Measurements from ENCODE around the gene CHODL. TPM values are rescaled to one million over a fixed set of nuclear protein-coding genes. Genes with fewer than 3 reads are reported as not detected.

Gene CHODL
- total RNA-seq, 1 experiment from 2014 or later, result 3.4 TPM

GRCh38 chr21:18228060-18228739 lies 16.4 kb upstream of the CHODL start:
- Histone ChIP-seq H3K18ac (ENCODE audit: insufficient read length, low read depth, low read length) (no peak overlapping the region), H2BK5ac (ENCODE audit: insufficient read length, low read length) (no peak overlapping the region), H4K91ac (ENCODE audit: insufficient read length, low read depth, low read length) (no peak overlapping the region), H4K20me1 (ENCODE audit: control insufficient read depth, insufficient read depth, insufficient read length) (no peaks in the 10 kb centered on the region), H3K14ac (ENCODE audit: insufficient read depth, low read length) (no peak overlapping the region), H2BK12ac (ENCODE audit: insufficient read length, low read depth, low read length) (no peak overlapping the region), H3K27me3 (ENCODE audit: insufficient read depth, low read length) (no peaks in the 10 kb centered on the region), H3K79me1 (ENCODE audit: insufficient read depth, low read depth, low read length, poor library complexity, severe bottlenecking) (no peaks in the 10 kb centered on the region), H3K4ac (ENCODE audit: low read depth, low read length) (no peak overlapping the region), H3K23ac (ENCODE audit: insufficient read length, low read depth, low read length) (no peak overlapping the region), H3K56ac (ENCODE audit: insufficient read length, low read depth, low read length) (no peak overlapping the region), H3K4me2 (ENCODE audit: insufficient read depth, insufficient read length, low read length) (no peak overlapping the region), H3K23me2 (ENCODE audit: insufficient read length, low read depth, low read length, poor library complexity, severe bottlenecking) (no peaks in the 10 kb centered on the region), H2AFZ (ENCODE audit: low read length) (no peak overlapping the region), H2BK20ac (ENCODE audit: low read depth, low read length, poor library complexity, severe bottlenecking) (no peak overlapping the region), H4K5ac (ENCODE audit: insufficient read length, low read depth, low read length) (no peak overlapping the region), H3K27ac (ENCODE audit: insufficient read length, low read depth, low read length) (no peak overlapping the region), H2BK120ac (ENCODE audit: low read depth, low read length, poor library complexity, severe bottlenecking) (no peak overlapping the region), H3K9me3 (ENCODE audit: control insufficient read depth, low read depth, low read length) (no peaks in the 10 kb centered on the region), H3K4me1 (ENCODE audit: insufficient read depth, low read length) (no peaks in the 10 kb centered on the region), H2AK5ac (ENCODE audit: insufficient read length, low read length) (no peak overlapping the region), H4K8ac (replicated peaks; ENCODE audit: insufficient read length, low read depth, low read length) (no peak overlapping the region), H3K9ac (ENCODE audit: extremely low read depth, insufficient read length, low read length) (no peak overlapping the region), H3T11ph (ENCODE audit: low read length) (no peak overlapping the region), H2BK15ac (ENCODE audit: low read depth, low read length) (no peak overlapping the region), H3K79me2 (ENCODE audit: insufficient read depth, low read length) (no peaks in the 10 kb centered on the region)
- Mint-ChIP-seq H3K36me3 (ENCODE audit: insufficient read depth in 1 of 3, low read depth in 3 of 3) (no peaks in the 10 kb centered on the region), H3K9me3 (no peaks in the 10 kb centered on the region), H3K27ac (peak overlapping the region in 1 of 3 experiments; percentile 79; a peak in 1 of 7 replicates), H3K27me3 (ENCODE audit: low read depth) (no peaks in the 10 kb centered on the region), H3K4me3 (no peak overlapping the region), H3K4me1 (no peaks in the 10 kb centered on the region)
- DNase-seq, result no peak
- no peak for TF ChIP-seq CTCF (conservative IDR thresholded peaks at IDR 0.05)
- WGBS (ENCODE audit: extremely low coverage, insufficient read length, low lambda C conversion rate), result no CpG with 5 or more reads among the region's 5 CpGs

Data from H9 (cell line).